Progenitor cell of endocrine pancreas (in vitro differentiated cells): ENCODE results near the gene URGCP. TPM values are rescaled to one million over a fixed set of nuclear protein-coding genes. Genes with fewer than 3 reads are reported as not detected.

Experiments used
- DNase-seq: peaks from one replicate; pipeline ENCODE4 v3.0.0; 2021; ENCODE audit warnings: low spot score; ENCODE audit not compliant: unreplicated experiment
- H3K27ac Mint-ChIP-seq: 2 replicates; pipeline ENCODE4 v1.8.0; 2021; ENCODE audit warnings: mild to moderate bottlenecking, moderate library complexity, mixed read lengths
- H3K27me3 Mint-ChIP-seq: 2 replicates; pipeline ENCODE4 v1.8.0; 2021; ENCODE audit warnings: mixed read lengths
- H3K36me3 Mint-ChIP-seq: 2 replicates; pipeline ENCODE4 v1.8.0; 2022; ENCODE audit warnings: mixed read lengths; ENCODE audit not compliant: insufficient read depth
- H3K4me1 Mint-ChIP-seq: 2 replicates; pipeline ENCODE4 v1.8.0; 2021; ENCODE audit warnings: low read depth, mixed read lengths
- H3K4me3 Mint-ChIP-seq: 2 replicates; pipeline ENCODE4 v1.8.0; 2021; ENCODE audit warnings: low read depth, mild to moderate bottlenecking, moderate library complexity, mixed read lengths
- H3K9me3 Mint-ChIP-seq: 2 replicates; pipeline ENCODE4 v1.8.0; 2021; ENCODE audit warnings: low read depth, mixed read lengths
- total RNA-seq: library from RNA; stranded (reverse); gene quantifications from 2 replicates; pipeline ENCODE4 v1.2.1, GENCODE V29; 2021
- TF ChIP-seq, protein P1 (sequence below): fragments of 200-600 bp; sonication (generic); IDR thresholded peaks from one replicate; pipeline ENCODE4 v1.5.0; 2021; ENCODE audit warnings: antibody characterized with exemption, mild to moderate bottlenecking; ENCODE audit not compliant: unreplicated experiment

The URGCP gene
- total RNA-seq, 1 donor from 2014 or later, result 40.0 TPM

DNA sequence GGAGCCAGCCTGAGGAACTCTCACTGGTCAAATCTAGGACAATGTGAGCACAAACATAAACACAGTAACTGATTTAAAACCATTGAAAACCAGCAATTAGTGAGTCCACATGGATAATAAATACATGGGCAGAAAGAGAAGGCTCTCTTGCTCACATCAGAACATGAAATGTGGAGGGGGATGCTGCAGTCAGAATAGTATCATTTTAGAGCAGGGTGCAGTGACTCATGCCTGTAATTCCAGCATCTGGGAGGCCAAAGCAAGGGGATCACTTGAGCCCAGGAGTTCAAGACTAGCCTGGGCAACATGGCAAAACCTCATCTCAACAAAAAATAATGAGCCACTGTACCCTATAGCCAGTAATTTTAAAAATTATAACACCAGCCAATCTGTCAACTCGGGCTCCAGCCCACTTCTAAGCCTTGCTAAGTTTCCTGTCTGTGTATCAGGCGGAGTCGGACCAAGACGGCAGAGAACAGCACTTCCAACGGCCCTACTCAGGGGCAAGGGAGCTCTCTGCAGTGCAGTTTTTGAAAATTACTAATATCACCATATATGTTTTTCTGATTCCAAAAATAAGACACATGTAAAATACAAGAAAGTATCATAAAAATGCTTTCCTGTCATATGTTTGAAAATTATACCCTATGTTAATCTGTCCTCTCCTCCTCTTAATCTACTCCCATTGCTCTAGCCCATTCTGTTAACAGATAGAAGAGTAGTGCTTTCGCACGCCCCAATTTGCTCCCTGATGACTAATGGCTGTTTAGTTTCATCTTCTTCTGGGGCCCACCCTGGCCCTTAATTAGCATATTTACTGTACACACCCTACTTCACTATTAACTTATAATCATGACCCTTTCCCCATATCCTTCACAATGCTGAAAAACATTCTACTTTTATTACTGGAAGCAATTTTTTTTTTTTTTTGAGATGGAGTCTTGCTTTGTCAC is 17.1 kb downstream of the URGCP start:
- Mint-ChIP-seq H3K27ac (no peak overlapping the region), H3K36me3 (peaks cover 4% of the 10 kb centered on the region), H3K27me3 (no peaks in the 10 kb centered on the region), H3K4me1 (peaks cover 19% of the 10 kb centered on the region), H3K9me3 (no peaks in the 10 kb centered on the region), H3K4me3 (no peak overlapping the region)
- TF ChIP-seq, protein P1, sequence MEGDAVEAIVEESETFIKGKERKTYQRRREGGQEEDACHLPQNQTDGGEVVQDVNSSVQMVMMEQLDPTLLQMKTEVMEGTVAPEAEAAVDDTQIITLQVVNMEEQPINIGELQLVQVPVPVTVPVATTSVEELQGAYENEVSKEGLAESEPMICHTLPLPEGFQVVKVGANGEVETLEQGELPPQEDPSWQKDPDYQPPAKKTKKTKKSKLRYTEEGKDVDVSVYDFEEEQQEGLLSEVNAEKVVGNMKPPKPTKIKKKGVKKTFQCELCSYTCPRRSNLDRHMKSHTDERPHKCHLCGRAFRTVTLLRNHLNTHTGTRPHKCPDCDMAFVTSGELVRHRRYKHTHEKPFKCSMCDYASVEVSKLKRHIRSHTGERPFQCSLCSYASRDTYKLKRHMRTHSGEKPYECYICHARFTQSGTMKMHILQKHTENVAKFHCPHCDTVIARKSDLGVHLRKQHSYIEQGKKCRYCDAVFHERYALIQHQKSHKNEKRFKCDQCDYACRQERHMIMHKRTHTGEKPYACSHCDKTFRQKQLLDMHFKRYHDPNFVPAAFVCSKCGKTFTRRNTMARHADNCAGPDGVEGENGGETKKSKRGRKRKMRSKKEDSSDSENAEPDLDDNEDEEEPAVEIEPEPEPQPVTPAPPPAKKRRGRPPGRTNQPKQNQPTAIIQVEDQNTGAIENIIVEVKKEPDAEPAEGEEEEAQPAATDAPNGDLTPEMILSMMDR, result no peak
- no peak for DNase-seq

DNA sequence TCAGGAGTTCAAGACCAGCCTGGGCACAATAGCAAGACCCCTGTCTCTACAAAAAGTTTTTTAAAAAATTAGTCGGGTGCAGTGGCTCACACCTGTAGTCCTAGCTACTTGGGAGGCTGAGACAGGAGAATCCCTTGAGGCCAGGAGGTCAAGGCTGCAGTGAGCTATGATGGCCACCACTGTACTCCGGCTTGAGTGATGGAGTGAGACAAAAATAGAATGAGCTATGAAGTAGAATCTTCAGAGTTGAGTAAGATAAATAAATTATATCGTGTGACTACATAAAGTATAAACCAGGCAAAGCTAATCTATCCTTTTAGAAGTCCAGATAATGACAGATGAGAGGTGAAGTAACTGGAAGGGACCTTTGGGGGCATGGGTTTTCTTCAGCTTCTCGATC is 21.8 kb downstream of the URGCP start:
- H3K27me3 Mint-ChIP-seq, result no peaks in the 10 kb centered on the region
- no peaks in the 10 kb centered on the region for H3K4me1 Mint-ChIP-seq
- H3K9me3 Mint-ChIP-seq, result no peaks in the 10 kb centered on the region
- no peak overlapping the region for H3K4me3 Mint-ChIP-seq
- H3K27ac Mint-ChIP-seq, result no peak overlapping the region
- peaks cover 14% of the 10 kb centered on the region for H3K36me3 Mint-ChIP-seq
- TF ChIP-seq, protein P1, result no peak
- DNase-seq, result no peak

DNA sequence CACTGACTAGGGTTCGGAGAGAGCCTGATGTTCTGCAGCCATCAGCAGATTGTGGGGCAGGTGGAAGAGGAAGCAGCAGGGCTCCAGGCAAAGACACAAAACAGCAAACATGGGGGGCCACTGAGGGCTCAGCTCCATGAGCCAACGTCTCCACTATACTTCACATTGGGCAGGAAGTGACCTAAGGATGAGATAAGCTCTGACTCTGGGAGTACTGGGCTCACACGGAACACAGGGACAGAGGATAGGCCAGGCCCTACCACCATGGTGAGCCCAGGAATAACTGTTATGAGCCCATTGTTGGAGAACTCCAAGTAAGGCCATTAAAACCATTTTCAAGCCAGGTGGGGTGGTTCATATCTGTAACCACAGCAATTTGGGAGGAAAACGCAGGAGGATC is 22.2 kb downstream of the URGCP start:
- peaks cover 14% of the 10 kb centered on the region for H3K36me3 Mint-ChIP-seq

DNA sequence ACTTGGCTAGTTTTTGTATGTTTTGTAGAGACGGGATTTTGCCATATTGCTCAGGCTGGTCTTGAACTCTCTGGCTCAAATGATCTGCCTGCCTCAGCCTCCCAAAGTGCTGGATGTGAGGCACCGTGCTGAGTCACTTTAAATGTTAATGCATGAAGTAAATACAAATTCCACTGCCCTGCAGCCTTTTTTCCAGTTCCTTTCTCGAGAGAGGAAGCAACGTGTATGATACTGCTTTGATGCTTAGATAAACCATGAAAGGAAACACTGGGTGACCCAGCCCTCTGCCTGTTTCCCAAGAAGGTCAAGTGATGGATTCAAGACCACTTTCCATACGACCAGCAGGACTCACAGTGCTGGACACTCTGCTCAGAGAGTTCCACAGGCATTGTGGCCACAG is 25.8 kb downstream of the URGCP start:
- TF ChIP-seq, protein P1, result no peak
- Mint-ChIP-seq H3K27ac (no peak overlapping the region), H3K9me3 (no peaks in the 10 kb centered on the region), H3K4me1 (no peaks in the 10 kb centered on the region), H3K36me3 (peaks cover 21% of the 10 kb centered on the region), H3K4me3 (no peak overlapping the region), H3K27me3 (no peaks in the 10 kb centered on the region)
- no peak for DNase-seq

More for the DNA sequence above, 22.2 kb downstream of the URGCP start:
- TF ChIP-seq, protein P1, result no peak
- no peaks in the 10 kb centered on the region for H3K4me1 Mint-ChIP-seq
- no peaks in the 10 kb centered on the region for H3K27me3 Mint-ChIP-seq
- H3K9me3 Mint-ChIP-seq, result no peaks in the 10 kb centered on the region
- no peak overlapping the region for H3K27ac Mint-ChIP-seq
- DNase-seq, result no peak
- H3K4me3 Mint-ChIP-seq, result no peak overlapping the region

DNA sequence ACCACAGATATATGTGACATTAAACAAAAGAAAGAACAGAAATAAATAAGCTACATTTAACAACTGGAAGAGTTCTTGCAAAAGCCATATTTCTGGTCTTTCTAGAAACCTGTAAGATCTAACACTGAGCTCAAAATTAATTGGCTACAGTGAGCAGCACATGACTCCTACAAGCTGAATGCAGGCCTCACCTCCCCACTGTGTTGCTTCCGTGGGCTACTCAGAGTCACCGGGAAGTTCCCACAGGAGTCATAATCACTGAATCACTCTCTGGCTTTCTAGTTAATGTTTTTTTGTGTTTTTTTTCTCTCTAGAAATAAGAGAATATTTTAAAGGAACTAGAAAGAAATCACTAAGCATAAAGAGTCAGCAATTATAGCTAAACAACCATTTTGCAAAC is 26.9 kb downstream of the URGCP start:
- TF ChIP-seq, protein P1, result no peak
- no peaks in the 10 kb centered on the region for H3K4me1 Mint-ChIP-seq
- DNase-seq, result no peak
- H3K36me3 Mint-ChIP-seq, result peaks cover 22% of the 10 kb centered on the region
- H3K27me3 Mint-ChIP-seq, result no peaks in the 10 kb centered on the region
- no peak overlapping the region for H3K4me3 Mint-ChIP-seq
- no peak overlapping the region for H3K27ac Mint-ChIP-seq
- no peaks in the 10 kb centered on the region for H3K9me3 Mint-ChIP-seq
